Measurements from ENCODE around the gene POPDC3. TPM values are rescaled to one million over a fixed set of nuclear protein-coding genes. Genes with fewer than 3 reads are reported as not detected.

The POPDC3 gene
- total and polyA plus RNA-seq, 2 donors (not counting 1 experiment from before 2014, with no cell fraction given), result not detected

GRCh38 chr6:105188251-105188650 is 8.4 kb upstream of the POPDC3 start:
- Mint-ChIP-seq H3K4me1 (no peaks in the 10 kb centered on the region), H3K27me3 (peaks cover 25% of the 10 kb centered on the region), H3K27ac (no peak overlapping the region), H3K4me3 (no peak overlapping the region), H3K9me3 (ENCODE audit: insufficient read depth) (no peaks in the 10 kb centered on the region)
- H3K9me3 ChIP-seq (ENCODE audit: control extremely low read depth in 1 of 3, control insufficient read depth in 2 of 3, insufficient read depth in 1 of 3, low read length in 2 of 3), result no peaks in the 10 kb centered on the region
- H3K9ac ChIP-seq (ENCODE audit: low read length), result no peak overlapping the region
- ChIA-PET POLR2A (no interaction called here), CTCF (no interaction called here)
- no peak overlapping the region for H3K4me3 ChIP-seq (ENCODE audit: control extremely low read depth in 1 of 5, extremely low read depth in 1 of 5, insufficient read depth in 1 of 5, low read depth in 2 of 5, low read length in 4 of 5)
- DNase-seq, result no peak
- H2AFZ ChIP-seq (ENCODE audit: insufficient read depth, low read depth, low read length, poor library complexity, severe bottlenecking), result no peak overlapping the region
- no peak for TF ChIP-seq CTCF (IDR thresholded peaks at IDR 0.05)
- TF ChIP-seq EZH2 (IDR thresholded peaks at IDR 0.05; ENCODE audit: borderline replicate concordance, insufficient read depth, low read depth, low read length, poor library complexity, severe bottlenecking), result no peak
- H3K4me1 ChIP-seq (ENCODE audit: control insufficient read depth in 2 of 2, insufficient read depth in 2 of 2, low read length in 2 of 2), result no peaks in the 10 kb centered on the region
- no peaks in the 10 kb centered on the region for H4K20me1 ChIP-seq (ENCODE audit: control insufficient read depth, insufficient read depth, low read length, poor library complexity, severe bottlenecking)
- H3K79me2 ChIP-seq (ENCODE audit: control insufficient read depth, insufficient read depth, low read length), result no peaks in the 10 kb centered on the region
- no CpG with 5 or more reads among the region's 2 CpGs for WGBS (ENCODE audit: insufficient coverage)
- no peak overlapping the region for H3K27ac ChIP-seq (ENCODE audit: low read length in 2 of 2)
- no peak overlapping the region for H3K4me2 ChIP-seq (replicated peaks; ENCODE audit: low read depth, low read length, poor library complexity, severe bottlenecking)
- H3K36me3 ChIP-seq (replicated peaks in 1 of 2; ENCODE audit: control extremely low read depth in 1 of 2, control insufficient read depth in 1 of 2, extremely low read depth in 1 of 2, insufficient read depth in 2 of 2, low read length in 1 of 2), result no peaks in the 10 kb centered on the region
- intact Hi-C loops (cut with micrococcal nuclease), result no loop called here
- no peak for ATAC-seq (ENCODE audit: low read depth)
- peaks cover 0 to 2% (median 1%) of the 10 kb centered on the region in 4 experiments for H3K27me3 ChIP-seq (replicated peaks in 1 of 4; ENCODE audit: control extremely low read depth in 1 of 4, control insufficient read depth in 3 of 4, insufficient read depth in 4 of 4, low read length in 3 of 4)

GRCh38 chr6:105186576-105186975 is 6.8 kb upstream of the POPDC3 start:
- Histone ChIP-seq H3K27ac (ENCODE audit: low read length in 2 of 2) (no peak overlapping the region), H3K4me2 (replicated peaks; ENCODE audit: low read depth, low read length, poor library complexity, severe bottlenecking) (no peak overlapping the region), H2AFZ (ENCODE audit: insufficient read depth, low read depth, low read length, poor library complexity, severe bottlenecking) (no peak overlapping the region), H3K9ac (ENCODE audit: low read length) (no peak overlapping the region), H3K4me1 (ENCODE audit: control insufficient read depth in 2 of 2, insufficient read depth in 2 of 2, low read length in 2 of 2) (no peaks in the 10 kb centered on the region), H3K27me3 (replicated peaks in 1 of 4; ENCODE audit: control extremely low read depth in 1 of 4, control insufficient read depth in 3 of 4, insufficient read depth in 4 of 4, low read length in 3 of 4) (peaks cover 0 to 9% (median 3%) of the 10 kb centered on the region in 4 experiments), H3K4me3 (ENCODE audit: control extremely low read depth in 1 of 5, extremely low read depth in 1 of 5, insufficient read depth in 1 of 5, low read depth in 2 of 5, low read length in 4 of 5) (no peak overlapping the region), H3K79me2 (ENCODE audit: control insufficient read depth, insufficient read depth, low read length) (no peaks in the 10 kb centered on the region), H4K20me1 (ENCODE audit: control insufficient read depth, insufficient read depth, low read length, poor library complexity, severe bottlenecking) (no peaks in the 10 kb centered on the region), H3K36me3 (replicated peaks in 1 of 2; ENCODE audit: control extremely low read depth in 1 of 2, control insufficient read depth in 1 of 2, extremely low read depth in 1 of 2, insufficient read depth in 2 of 2, low read length in 1 of 2) (no peaks in the 10 kb centered on the region), H3K9me3 (ENCODE audit: control extremely low read depth in 1 of 3, control insufficient read depth in 2 of 3, insufficient read depth in 1 of 3, low read length in 2 of 3) (no peaks in the 10 kb centered on the region)
- no peaks in the 10 kb centered on the region for H3K9me3 Mint-ChIP-seq (ENCODE audit: insufficient read depth)
- no peaks in the 10 kb centered on the region for H3K4me1 Mint-ChIP-seq
- ATAC-seq (ENCODE audit: low read depth), result no peak
- ChIA-PET POLR2A (no interaction called here), CTCF (no interaction called here)
- no CpG with 5 or more reads among the region's 2 CpGs for WGBS (ENCODE audit: insufficient coverage)
- no peak overlapping the region for H3K4me3 Mint-ChIP-seq
- no peak for DNase-seq
- H3K27ac Mint-ChIP-seq, result no peak overlapping the region
- peaks cover 38% of the 10 kb centered on the region for H3K27me3 Mint-ChIP-seq
- intact Hi-C loops (cut with micrococcal nuclease), result no loop called here
- TF ChIP-seq EZH2 (IDR thresholded peaks at IDR 0.05; ENCODE audit: borderline replicate concordance, insufficient read depth, low read depth, low read length, poor library complexity, severe bottlenecking), result no peak
- TF ChIP-seq CTCF (IDR thresholded peaks at IDR 0.05), result no peak
